Cardiac muscle cell (in vitro differentiated cells and primary cell): Measurements from ENCODE around the gene CACNA1C. TPM values are rescaled to one million over a fixed set of nuclear protein-coding genes. Genes with fewer than 3 reads are reported as not detected.
A peak's percentile ranks its signal among the peaks of the same experiment; 100 is the strongest.

Experiments used
- DNase-seq, 2 donors: peaks; one replicate each; pipeline versions ENCODE4 v3.0.0 to v3.0.0-alpha.2; 2010 to 2017; ENCODE audit warnings: low read depth in 1 of 2, low spot score in 1 of 2
- H3K27ac ChIP-seq: fragments of 200-600 bp; sonication (generic); 2 replicates; pipeline ENCODE4 v1.5.1; 2016
- H3K27me3 ChIP-seq: fragments of 200-600 bp; sonication (generic); 2 replicates; pipeline ENCODE4 v1.6.0; 2016; ENCODE audit warnings: control low read depth
- H3K36me3 ChIP-seq: fragments of 200-600 bp; sonication (generic); 2 replicates; pipeline ENCODE4 v1.5.1; 2016; ENCODE audit warnings: control low read depth
- H3K4me1 ChIP-seq: fragments of 200-600 bp; sonication (generic); 2 replicates; pipeline ENCODE4 v1.8.1; 2017; ENCODE audit warnings: low read depth, mild to moderate bottlenecking, mixed run types
- H3K4me3 ChIP-seq: fragments of 200-600 bp; sonication (generic); 2 replicates; pipeline ENCODE4 v1.5.1; 2016; ENCODE audit warnings: mild to moderate bottlenecking
- H3K9me3 ChIP-seq: fragments of 200-600 bp; sonication (generic); 2 replicates; pipeline ENCODE4 v1.5.1; 2017; ENCODE audit warnings: low read depth, mild to moderate bottlenecking, control low read depth
- polyA plus RNA-seq: library from polyadenylated mRNA; unstranded; fragments of >200 nt; fragmentation: Nextera tagmentation; extraction: Ambion mirVana; gene quantifications from 2 replicates; pipeline ENCODE4 v1.2.1, GENCODE V29; 2016
- total RNA-seq: library from RNA; depleted of rRNA; stranded (reverse); fragments of >200 nt; gene quantifications from 2 replicates; pipeline ENCODE4 v1.2.3, GENCODE V29; 2016
- TF ChIP-seq, protein P1 (sequence below): IDR thresholded peaks from 2 replicates; pipeline ENCODE4 v1.5.1; 2012; ENCODE audit warnings: low read depth, mild to moderate bottlenecking, low read length

CACNA1C gene
- total and polyA plus RNA-seq, 2 experiments from 2014 or later, result 40.8 to 77.8 TPM

DNA sequence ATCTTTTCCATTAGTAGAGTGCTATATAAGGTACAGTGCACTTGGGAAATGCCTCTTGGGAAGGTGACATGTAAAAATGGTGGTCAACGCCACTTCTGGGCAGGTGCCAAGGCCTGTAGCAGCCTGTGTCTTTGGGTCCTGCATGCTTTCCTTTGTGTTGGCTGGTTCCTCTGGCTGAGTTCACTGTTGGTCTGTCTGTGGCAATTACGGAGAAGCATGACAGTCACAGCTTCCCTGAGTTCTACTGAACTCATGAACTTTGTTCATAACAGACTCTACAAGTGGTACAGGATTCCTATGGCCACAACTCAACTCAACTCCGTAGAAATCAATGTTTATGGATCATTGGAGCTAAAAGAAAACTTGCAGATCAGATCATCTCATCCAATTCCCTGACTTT is 98.0 kb downstream of the CACNA1C start:
- Histone ChIP-seq H3K27ac (no peak overlapping the region), H3K4me3 (no peak overlapping the region), H3K27me3 (no peaks in the 10 kb centered on the region), H3K4me1 (peaks cover 38% of the 10 kb centered on the region), H3K36me3 (no peaks in the 10 kb centered on the region), H3K9me3 (no peaks in the 10 kb centered on the region)
- TF ChIP-seq, protein P1, sequence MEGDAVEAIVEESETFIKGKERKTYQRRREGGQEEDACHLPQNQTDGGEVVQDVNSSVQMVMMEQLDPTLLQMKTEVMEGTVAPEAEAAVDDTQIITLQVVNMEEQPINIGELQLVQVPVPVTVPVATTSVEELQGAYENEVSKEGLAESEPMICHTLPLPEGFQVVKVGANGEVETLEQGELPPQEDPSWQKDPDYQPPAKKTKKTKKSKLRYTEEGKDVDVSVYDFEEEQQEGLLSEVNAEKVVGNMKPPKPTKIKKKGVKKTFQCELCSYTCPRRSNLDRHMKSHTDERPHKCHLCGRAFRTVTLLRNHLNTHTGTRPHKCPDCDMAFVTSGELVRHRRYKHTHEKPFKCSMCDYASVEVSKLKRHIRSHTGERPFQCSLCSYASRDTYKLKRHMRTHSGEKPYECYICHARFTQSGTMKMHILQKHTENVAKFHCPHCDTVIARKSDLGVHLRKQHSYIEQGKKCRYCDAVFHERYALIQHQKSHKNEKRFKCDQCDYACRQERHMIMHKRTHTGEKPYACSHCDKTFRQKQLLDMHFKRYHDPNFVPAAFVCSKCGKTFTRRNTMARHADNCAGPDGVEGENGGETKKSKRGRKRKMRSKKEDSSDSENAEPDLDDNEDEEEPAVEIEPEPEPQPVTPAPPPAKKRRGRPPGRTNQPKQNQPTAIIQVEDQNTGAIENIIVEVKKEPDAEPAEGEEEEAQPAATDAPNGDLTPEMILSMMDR, result no peak
- no peak for DNase-seq

DNA sequence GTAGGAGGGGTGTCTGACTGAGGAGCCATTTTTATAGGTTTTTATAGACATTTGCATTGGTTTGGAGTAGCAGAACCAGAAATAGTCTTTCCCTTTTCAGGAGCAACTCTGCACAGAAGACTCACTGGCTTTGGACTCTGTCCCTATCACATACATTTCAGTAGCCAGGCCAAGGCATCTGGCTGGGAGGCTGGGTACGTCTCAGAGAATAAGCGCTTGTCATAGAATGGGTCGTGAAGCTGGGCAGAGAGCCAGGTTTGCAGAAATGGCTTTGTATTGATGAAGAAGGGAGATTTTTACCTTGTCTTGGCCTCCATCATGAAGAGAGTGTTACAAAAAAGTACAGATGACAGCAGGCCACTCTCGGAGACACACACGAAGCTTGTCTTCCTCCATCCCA is 98.6 kb downstream of the CACNA1C start:
- TF ChIP-seq, protein P1, result no peak
- no peak overlapping the region for H3K27ac ChIP-seq
- H3K9me3 ChIP-seq, result no peaks in the 10 kb centered on the region
- H3K27me3 ChIP-seq, result no peaks in the 10 kb centered on the region
- H3K4me1 ChIP-seq, result peaks cover 33% of the 10 kb centered on the region
- no peaks in the 10 kb centered on the region for H3K36me3 ChIP-seq
- no peak overlapping the region for H3K4me3 ChIP-seq
- DNase-seq, result no peak

DNA sequence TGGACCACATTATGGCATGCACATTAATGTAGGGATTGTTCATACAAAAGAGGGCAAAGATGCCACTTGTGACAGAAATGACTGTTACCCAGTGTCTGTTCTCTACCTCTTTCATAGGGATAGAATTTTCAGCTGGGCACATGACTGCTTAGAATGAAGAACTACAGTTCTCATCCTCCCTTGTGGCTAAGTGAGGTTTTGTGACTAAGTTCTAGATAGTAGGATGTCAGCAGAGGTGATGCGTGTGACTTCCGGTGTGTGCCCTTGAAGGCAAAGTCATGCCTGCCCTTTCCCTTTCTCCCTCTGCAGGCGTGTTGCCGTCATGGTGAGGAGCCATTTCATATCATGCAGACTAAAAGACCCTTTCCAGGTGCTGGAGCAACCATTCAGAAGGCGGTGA is 99.3 kb downstream of the CACNA1C start:
- Histone ChIP-seq H3K9me3 (no peaks in the 10 kb centered on the region), H3K27ac (no peak overlapping the region), H3K27me3 (no peaks in the 10 kb centered on the region), H3K4me3 (no peak overlapping the region), H3K36me3 (no peaks in the 10 kb centered on the region), H3K4me1 (peaks cover 32% of the 10 kb centered on the region)
- TF ChIP-seq, protein P1, result no peak
- no peak for DNase-seq

DNA sequence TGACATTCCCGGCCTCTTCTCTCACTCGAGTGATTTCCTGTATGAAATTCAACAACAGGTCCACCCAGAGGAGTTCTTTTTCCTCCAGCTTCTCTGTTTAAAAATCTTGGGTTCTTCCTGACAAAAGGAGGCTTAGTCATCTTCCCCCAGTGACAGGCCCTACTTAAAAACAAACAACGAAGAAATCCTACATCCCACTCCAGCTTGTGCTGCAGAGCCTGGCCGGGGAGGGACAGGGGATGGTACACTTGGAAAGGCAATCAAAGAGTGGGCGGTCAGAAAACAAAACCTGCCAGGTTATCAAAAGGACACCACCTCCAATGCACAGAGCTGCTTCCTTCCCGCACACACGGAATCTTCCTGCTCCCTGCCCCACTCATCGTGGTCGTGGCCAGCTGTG is 101.3 kb downstream of the CACNA1C start:
- Histone ChIP-seq H3K9me3 (no peaks in the 10 kb centered on the region), H3K27ac (peak overlapping the region; percentile 38), H3K4me3 (no peak overlapping the region), H3K27me3 (no peaks in the 10 kb centered on the region), H3K36me3 (no peaks in the 10 kb centered on the region), H3K4me1 (peaks cover 32% of the 10 kb centered on the region)
- DNase-seq, result peak in 1 of 2 donors; percentile 60
- TF ChIP-seq, protein P1, result no peak

DNA sequence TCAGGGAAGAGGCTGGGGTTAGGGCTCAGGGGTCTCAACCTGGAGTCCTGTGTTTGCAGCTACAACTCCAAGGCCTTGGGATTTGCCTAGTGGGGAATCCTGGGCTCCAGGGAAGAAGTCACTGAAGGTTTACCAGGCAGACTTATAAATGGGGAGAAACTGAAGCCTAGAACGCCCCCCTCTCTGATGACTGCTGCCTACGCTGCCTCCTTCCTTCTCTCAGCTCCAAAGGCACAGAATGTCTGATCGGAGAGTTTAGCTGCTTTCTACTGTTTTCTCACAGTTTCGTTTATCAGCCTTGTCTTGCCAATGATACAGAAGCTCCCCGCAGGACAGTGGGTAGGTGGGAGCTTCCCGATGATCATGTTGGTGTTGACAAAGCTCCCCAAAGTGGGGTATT is 101.7 kb downstream of the CACNA1C start:
- Histone ChIP-seq H3K27me3 (no peaks in the 10 kb centered on the region), H3K4me1 (peaks cover 32% of the 10 kb centered on the region), H3K36me3 (no peaks in the 10 kb centered on the region), H3K9me3 (no peaks in the 10 kb centered on the region), H3K4me3 (no peak overlapping the region), H3K27ac (no peak overlapping the region)
- DNase-seq, result no peak
- TF ChIP-seq, protein P1, result no peak

DNA sequence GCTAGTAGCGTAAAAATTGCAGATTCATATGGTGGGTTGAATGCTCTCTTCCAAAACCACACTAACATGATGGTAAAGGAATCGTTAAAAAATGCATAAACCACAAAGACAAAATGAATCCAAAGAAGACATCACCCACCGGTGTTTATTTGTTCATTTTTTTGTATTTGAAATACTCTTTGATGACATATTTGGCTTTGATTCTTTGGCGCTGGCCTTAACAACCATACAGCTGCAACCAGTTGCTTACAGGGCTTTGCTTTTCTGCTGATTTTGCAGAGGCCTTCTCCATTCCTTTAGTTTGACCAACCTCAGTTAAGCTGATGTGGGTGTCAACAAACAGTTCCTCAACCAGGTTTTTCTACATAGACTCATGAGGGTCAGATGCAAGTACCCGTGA is 103.5 kb downstream of the CACNA1C start:
- H3K36me3 ChIP-seq, result no peaks in the 10 kb centered on the region
- TF ChIP-seq, protein P1, result no peak
- peaks cover 17% of the 10 kb centered on the region for H3K4me1 ChIP-seq
- no peaks in the 10 kb centered on the region for H3K27me3 ChIP-seq
- no peak overlapping the region for H3K4me3 ChIP-seq
- no peak overlapping the region for H3K27ac ChIP-seq
- H3K9me3 ChIP-seq, result no peaks in the 10 kb centered on the region
- no peak for DNase-seq
